Endothelial cell of umbilical vein (primary cell): Measurements from ENCODE around the gene PTPN6. TPM values are rescaled to one million over a fixed set of nuclear protein-coding genes. Genes with fewer than 3 reads are reported as not detected.

Experiments used
- BruUV-seq: library from RNA; stranded (reverse); fragments of 400-500 nt; replicated peaks from 2 replicates; lab custom pipeline; 2021; lab: Mats Ljungman, UMichigan
- CTCF ChIA-PET: fragments of 300-600, 350-600 bp; sonication (Branson Sonifier 250); formaldehyde crosslinking; loops from one replicate; lab custom pipeline; 2021; ENCODE audit warnings: antibody characterized with exemption, inconsistent platforms; lab: Charles Lee
- POLR2A ChIA-PET: fragments of 300-600, 350-600 bp; sonication (Branson Sonifier 250); formaldehyde crosslinking; loops from one replicate; lab custom pipeline; 2021; ENCODE audit warnings: antibody characterized with exemption, inconsistent platforms; lab: Charles Lee
- DNase-seq: peaks from one replicate; pipeline ENCODE4 v3.0.0-alpha.2; 2011; ENCODE audit warnings: low read depth, low spot score
- FAIRE-seq: peaks from 2 replicates; lab custom pipeline; 2011; peaks lifted over from hg19 to GRCh38; lab: Jason Lieb, UNC
- H2AFZ ChIP-seq: 2 replicates; pipeline ENCODE4 v1.6.0; 2012; ENCODE audit warnings: low read depth, low read length, control low read depth, inconsistent platforms
- H3K27ac ChIP-seq: 2 replicates; pipeline ENCODE4 v1.5.1; 2011; ENCODE audit warnings: low read depth, mild to moderate bottlenecking, control low read depth, low read length, moderate library complexity; ENCODE audit not compliant: insufficient read depth
- H3K27me3 ChIP-seq, 2 experiments: 2 replicates each; pipeline versions ENCODE4 v1.6.0 to v1.6.1; 2011; ENCODE audit warnings: low read length in 2 of 2, mixed read lengths in 1 of 2; ENCODE audit not compliant: control insufficient read depth in 2 of 2, insufficient read depth in 2 of 2
- H3K36me3 ChIP-seq, 2 experiments: 2 replicates in 1 of 2; 3 replicates in 1 of 2; pipeline ENCODE4 v1.5.1; 2011; ENCODE audit warnings: low read length in 2 of 2, mild to moderate bottlenecking in 1 of 2, moderate library complexity in 1 of 2; ENCODE audit not compliant: control insufficient read depth in 2 of 2, insufficient read depth in 2 of 2; ENCODE audit errors: extremely low read depth in 1 of 2
- H3K4me1 ChIP-seq: 3 replicates; pipeline ENCODE4 v1.5.1; 2011; ENCODE audit warnings: mild to moderate bottlenecking, low read length; ENCODE audit not compliant: control insufficient read depth, insufficient read depth; ENCODE audit errors: extremely low read depth
- H3K4me2 ChIP-seq: 2 replicates; pipeline ENCODE4 v1.6.1; 2011; ENCODE audit warnings: low read length, control low read depth, mixed read lengths; ENCODE audit not compliant: insufficient read depth
- H3K4me3 ChIP-seq, 3 experiments: fragments of 200-600 bp in 1 of 3; sonication (generic), shearing (Covaris generic) in 1 of 3; replicated peaks in 1 of 3; 2 replicates each; pipeline ENCODE4 v1.5.1; 2011 to 2016; ENCODE audit warnings: control low read depth in 3 of 3, low read length in 3 of 3, mild to moderate bottlenecking in 2 of 3, inconsistent platforms in 1 of 3, low read depth in 1 of 3, moderate library complexity in 1 of 3; ENCODE audit not compliant: insufficient read depth in 1 of 3
- H3K79me2 ChIP-seq: 2 replicates; pipeline ENCODE4 v1.6.0; 2012; ENCODE audit warnings: low read length, inconsistent platforms; ENCODE audit not compliant: control insufficient read depth, insufficient read depth
- H3K9ac ChIP-seq: replicated peaks from 2 replicates; pipeline ENCODE3; 2011; ENCODE audit warnings: low read length, control low read depth; ENCODE audit not compliant: insufficient read depth; ENCODE audit errors: extremely low read depth
- H3K9me1 ChIP-seq: replicated peaks from 3 replicates; pipeline ENCODE4 v1.6.0; 2011; ENCODE audit warnings: mild to moderate bottlenecking, low read length; ENCODE audit not compliant: control insufficient read depth, insufficient read depth; ENCODE audit errors: extremely low read depth
- H3K9me3 ChIP-seq: replicated peaks from 2 replicates; pipeline ENCODE4 v1.5.1; 2012; ENCODE audit warnings: low read length, inconsistent platforms; ENCODE audit not compliant: control insufficient read depth, insufficient read depth
- H4K20me1 ChIP-seq: replicated peaks from 2 replicates; pipeline ENCODE3; 2011; ENCODE audit warnings: mild to moderate bottlenecking, low read length; ENCODE audit not compliant: control insufficient read depth, insufficient read depth; ENCODE audit errors: extremely low read depth
- EZH2 ChIP-seq: IDR thresholded peaks from 2 replicates; pipeline ENCODE4 v1.6.1; 2012; ENCODE audit warnings: borderline replicate concordance, low read depth, mild to moderate bottlenecking, moderate library complexity, low read length, inconsistent platforms; ENCODE audit not compliant: severe bottlenecking
- FOS ChIP-seq: IDR thresholded peaks from 2 replicates; pipeline ENCODE4 v1.6.1; 2011; ENCODE audit warnings: mild to moderate bottlenecking, low read length, moderate library complexity, borderline replicate concordance; ENCODE audit not compliant: insufficient read depth
- GATA2 ChIP-seq: IDR thresholded peaks from 2 replicates; pipeline ENCODE4 v1.7.0; 2011; ENCODE audit warnings: low read depth, mild to moderate bottlenecking, moderate library complexity, mixed read lengths, low read length; ENCODE audit not compliant: insufficient read length, insufficient read depth
- JUN ChIP-seq: IDR thresholded peaks from 2 replicates; pipeline ENCODE4 v1.6.1; 2011; ENCODE audit warnings: borderline replicate concordance, low read depth; ENCODE audit not compliant: insufficient read length, insufficient read depth
- POLR2A ChIP-seq: IDR thresholded peaks from 2 replicates; pipeline ENCODE4 v1.6.1; 2012; ENCODE audit warnings: low read depth, mild to moderate bottlenecking, control low read depth, low read length
- dilution Hi-C: fragments of 300-500 bp; cut with MboI; formaldehyde crosslinking; loops from one replicate; pipeline ENCODE4 v1.15.0; 2019; ENCODE audit warnings: low sequenced_read_pairs; ENCODE audit not compliant: extremely low pct_ligation_motif_present
- intact Hi-C: fragments of 100-400 bp; cut with micrococcal nuclease; formaldehyde crosslinking; loops from one replicate; pipeline ENCODE4 v1.10.0; 2022
- polyA plus RNA-seq, 4 experiments: library from polyadenylated mRNA; depleted of rRNA in 3 of 4; stranded (reverse) in 3 of 4; unstranded in 1 of 4; fragments of >200 nt; gene quantifications; 2 replicates each; pipeline versions ENCODE4 v1.2.1 to v1.2.3, GENCODE V29; 2011 to 2012; ENCODE audit warnings: missing spikeins in 1 of 4
- total RNA-seq: library from RNA; stranded (reverse); gene quantifications from 2 replicates; pipeline ENCODE4 v1.2.3, GENCODE V29; 2021
- TF ChIP-seq, protein P1 (sequence below), 2 donors: IDR thresholded peaks; 1 replicate in 1 of 2; 2 replicates in 1 of 2; pipeline ENCODE4 v1.5.1; 2011; ENCODE audit warnings: low read length in 2 of 2, mild to moderate bottlenecking in 2 of 2, moderate library complexity in 2 of 2, control low read depth in 1 of 2, inconsistent platforms in 1 of 2, low read depth in 1 of 2; ENCODE audit not compliant: insufficient read depth in 1 of 2; ENCODE audit errors: extremely low read depth in 1 of 2
- TF ChIP-seq, protein P2 (sequence below): IDR thresholded peaks from 2 replicates; pipeline ENCODE4 v1.6.1; 2011; ENCODE audit not compliant: insufficient read depth, insufficient read length

PTPN6 gene
- total and polyA plus RNA-seq, 2 donors (not counting 3 experiments of a cell fraction or from before 2014, with no cell fraction given): 0.25 to 1.6 TPM

DNA sequence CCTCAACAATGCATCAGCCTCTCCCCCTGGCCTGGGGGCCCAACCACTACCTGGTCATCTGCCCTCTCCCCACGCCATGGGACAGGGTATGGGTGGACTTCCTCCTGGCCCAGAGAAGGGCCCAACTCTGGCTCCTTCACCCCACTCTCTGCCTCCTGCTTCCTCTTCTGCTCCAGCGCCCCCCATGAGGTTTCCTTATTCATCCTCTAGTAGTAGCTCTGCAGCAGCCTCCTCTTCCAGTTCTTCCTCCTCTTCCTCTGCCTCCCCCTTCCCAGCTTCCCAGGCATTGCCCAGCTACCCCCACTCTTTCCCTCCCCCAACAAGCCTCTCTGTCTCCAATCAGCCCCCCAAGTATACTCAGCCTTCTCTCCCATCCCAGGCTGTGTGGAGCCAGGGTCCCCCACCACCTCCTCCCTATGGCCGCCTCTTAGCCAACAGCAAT is 14.9 kb upstream of the PTPN6 start:
- Histone ChIP-seq H3K27ac (no peak overlapping the region), H3K9me3 (no peaks in the 10 kb centered on the region), H3K36me3 (peaks cover 5 to 30% of the 10 kb centered on the region in 2 experiments), H3K9me1 (no peaks in the 10 kb centered on the region), H3K4me2 (no peak overlapping the region), H3K27me3 (no peaks in the 10 kb centered on the region), H3K4me1 (peaks cover 22% of the 10 kb centered on the region), H2AFZ (no peak overlapping the region), H3K4me3 (no peak overlapping the region), H3K79me2 (peaks cover 20% of the 10 kb centered on the region), H3K9ac (no peak overlapping the region), H4K20me1 (peaks cover 3% of the 10 kb centered on the region)
- intact Hi-C loops (no loop called here), dilution Hi-C loops (no loop called here)
- ChIA-PET POLR2A (interaction anchor here (2.8 kb wide), 1 partner anchor 10 kb away, joined by 16 read pairs; no protein-coding TSS in a partner anchor), CTCF (interaction anchor here (1.4 to 5.3 kb wide), 2 partner anchors 11 to 29 kb away, joined by 4 to 94 read pairs; no protein-coding TSS in a partner anchor)
- BruUV-seq: no TSS peak
- FAIRE-seq (no peak), DNase-seq (no peak)
- TF ChIP-seq POLR2A: no peak
- TF ChIP-seq, protein P1, sequence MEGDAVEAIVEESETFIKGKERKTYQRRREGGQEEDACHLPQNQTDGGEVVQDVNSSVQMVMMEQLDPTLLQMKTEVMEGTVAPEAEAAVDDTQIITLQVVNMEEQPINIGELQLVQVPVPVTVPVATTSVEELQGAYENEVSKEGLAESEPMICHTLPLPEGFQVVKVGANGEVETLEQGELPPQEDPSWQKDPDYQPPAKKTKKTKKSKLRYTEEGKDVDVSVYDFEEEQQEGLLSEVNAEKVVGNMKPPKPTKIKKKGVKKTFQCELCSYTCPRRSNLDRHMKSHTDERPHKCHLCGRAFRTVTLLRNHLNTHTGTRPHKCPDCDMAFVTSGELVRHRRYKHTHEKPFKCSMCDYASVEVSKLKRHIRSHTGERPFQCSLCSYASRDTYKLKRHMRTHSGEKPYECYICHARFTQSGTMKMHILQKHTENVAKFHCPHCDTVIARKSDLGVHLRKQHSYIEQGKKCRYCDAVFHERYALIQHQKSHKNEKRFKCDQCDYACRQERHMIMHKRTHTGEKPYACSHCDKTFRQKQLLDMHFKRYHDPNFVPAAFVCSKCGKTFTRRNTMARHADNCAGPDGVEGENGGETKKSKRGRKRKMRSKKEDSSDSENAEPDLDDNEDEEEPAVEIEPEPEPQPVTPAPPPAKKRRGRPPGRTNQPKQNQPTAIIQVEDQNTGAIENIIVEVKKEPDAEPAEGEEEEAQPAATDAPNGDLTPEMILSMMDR (IDR thresholded peaks at IDR 0.05; ENCODE audit: extremely low read depth in 1 of 2, insufficient read depth in 1 of 2, low read depth in 1 of 2, low read length in 2 of 2): no peak
- no peak for TF ChIP-seq EZH2
- no peak for TF ChIP-seq GATA2
- TF ChIP-seq FOS: no peak
- TF ChIP-seq JUN: no peak
- TF ChIP-seq, protein P2, sequence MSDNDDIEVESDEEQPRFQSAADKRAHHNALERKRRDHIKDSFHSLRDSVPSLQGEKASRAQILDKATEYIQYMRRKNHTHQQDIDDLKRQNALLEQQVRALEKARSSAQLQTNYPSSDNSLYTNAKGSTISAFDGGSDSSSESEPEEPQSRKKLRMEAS: no peak
